Measurements from ENCODE around the gene ZNF467.

Gene ZNF467

DNA sequence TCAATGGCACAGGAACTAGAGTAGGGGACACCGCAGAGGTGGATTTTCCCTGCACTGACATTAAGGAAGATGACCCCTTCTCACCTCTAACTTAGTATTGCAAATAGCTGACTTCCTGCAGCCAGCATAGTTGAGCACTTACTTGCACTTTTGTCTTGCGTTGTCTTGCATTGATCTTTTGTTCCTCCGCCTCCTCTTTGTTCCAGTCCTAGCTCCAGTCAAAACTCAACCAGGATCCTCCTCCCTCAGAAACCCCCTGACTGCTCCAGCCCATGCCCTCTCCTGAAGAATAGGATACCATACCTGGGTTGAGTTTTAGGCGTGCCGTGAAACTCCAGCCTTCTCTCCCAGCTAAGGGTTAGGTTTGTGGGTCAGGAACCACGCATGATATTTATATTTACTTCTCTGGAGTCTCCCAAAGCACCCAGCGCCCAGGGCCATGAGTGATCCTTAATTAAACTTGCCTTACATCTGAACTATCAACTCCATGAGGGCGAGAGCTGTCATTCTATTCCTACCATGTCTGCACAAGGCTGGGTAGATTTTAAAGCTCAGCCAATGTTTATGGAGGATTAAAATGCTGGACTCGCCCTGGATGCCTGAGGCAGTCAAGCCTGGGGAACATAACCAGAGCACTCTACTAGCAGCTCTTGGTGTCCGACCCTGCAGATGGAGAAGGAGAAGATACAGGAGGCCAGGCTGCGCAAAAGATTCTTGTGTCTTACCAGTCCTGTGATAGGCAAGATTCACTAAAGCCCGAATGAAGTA is 14.1 kb downstream of the ZNF467 start:
- CTCF ChIA-PET = interaction anchor here (0.8 to 2.2 kb wide), 5 partner anchors 8 to 17 kb away, joined by 3 to 6 read pairs (median 4); no protein-coding TSS in a partner anchor
- no peak for DNase-seq (ENCODE audit: extremely low spot score)
- TF ChIP-seq, protein P1, sequence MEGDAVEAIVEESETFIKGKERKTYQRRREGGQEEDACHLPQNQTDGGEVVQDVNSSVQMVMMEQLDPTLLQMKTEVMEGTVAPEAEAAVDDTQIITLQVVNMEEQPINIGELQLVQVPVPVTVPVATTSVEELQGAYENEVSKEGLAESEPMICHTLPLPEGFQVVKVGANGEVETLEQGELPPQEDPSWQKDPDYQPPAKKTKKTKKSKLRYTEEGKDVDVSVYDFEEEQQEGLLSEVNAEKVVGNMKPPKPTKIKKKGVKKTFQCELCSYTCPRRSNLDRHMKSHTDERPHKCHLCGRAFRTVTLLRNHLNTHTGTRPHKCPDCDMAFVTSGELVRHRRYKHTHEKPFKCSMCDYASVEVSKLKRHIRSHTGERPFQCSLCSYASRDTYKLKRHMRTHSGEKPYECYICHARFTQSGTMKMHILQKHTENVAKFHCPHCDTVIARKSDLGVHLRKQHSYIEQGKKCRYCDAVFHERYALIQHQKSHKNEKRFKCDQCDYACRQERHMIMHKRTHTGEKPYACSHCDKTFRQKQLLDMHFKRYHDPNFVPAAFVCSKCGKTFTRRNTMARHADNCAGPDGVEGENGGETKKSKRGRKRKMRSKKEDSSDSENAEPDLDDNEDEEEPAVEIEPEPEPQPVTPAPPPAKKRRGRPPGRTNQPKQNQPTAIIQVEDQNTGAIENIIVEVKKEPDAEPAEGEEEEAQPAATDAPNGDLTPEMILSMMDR (IDR thresholded peaks at IDR 0.05; ENCODE audit: control extremely low read depth, extremely low read depth, low read depth, missing control alignments) = no peak
- POLR2A ChIA-PET = no interaction called here

GRCh38 chr7:149753375-149754233 is 19.8 kb downstream of the ZNF467 start:
- ChIA-PET POLR2A (no interaction called here), CTCF (interaction anchor here (2.2 to 3.6 kb wide), 2 partner anchors 12 to 91 kb away, joined by 13 to 20 read pairs; no protein-coding TSS in a partner anchor)
- DNase-seq (ENCODE audit: extremely low spot score) = no peak
- TF ChIP-seq, protein P1 (IDR thresholded peaks at IDR 0.05; ENCODE audit: control extremely low read depth, extremely low read depth, low read depth, missing control alignments) = peak; percentile 21

GRCh38 chr7:149752646-149753045 is 20.7 kb downstream of the ZNF467 start:
- TF ChIP-seq, protein P1 (IDR thresholded peaks at IDR 0.05; ENCODE audit: control extremely low read depth, extremely low read depth, low read depth, missing control alignments) = no peak
- POLR2A ChIA-PET = no interaction called here

DNA sequence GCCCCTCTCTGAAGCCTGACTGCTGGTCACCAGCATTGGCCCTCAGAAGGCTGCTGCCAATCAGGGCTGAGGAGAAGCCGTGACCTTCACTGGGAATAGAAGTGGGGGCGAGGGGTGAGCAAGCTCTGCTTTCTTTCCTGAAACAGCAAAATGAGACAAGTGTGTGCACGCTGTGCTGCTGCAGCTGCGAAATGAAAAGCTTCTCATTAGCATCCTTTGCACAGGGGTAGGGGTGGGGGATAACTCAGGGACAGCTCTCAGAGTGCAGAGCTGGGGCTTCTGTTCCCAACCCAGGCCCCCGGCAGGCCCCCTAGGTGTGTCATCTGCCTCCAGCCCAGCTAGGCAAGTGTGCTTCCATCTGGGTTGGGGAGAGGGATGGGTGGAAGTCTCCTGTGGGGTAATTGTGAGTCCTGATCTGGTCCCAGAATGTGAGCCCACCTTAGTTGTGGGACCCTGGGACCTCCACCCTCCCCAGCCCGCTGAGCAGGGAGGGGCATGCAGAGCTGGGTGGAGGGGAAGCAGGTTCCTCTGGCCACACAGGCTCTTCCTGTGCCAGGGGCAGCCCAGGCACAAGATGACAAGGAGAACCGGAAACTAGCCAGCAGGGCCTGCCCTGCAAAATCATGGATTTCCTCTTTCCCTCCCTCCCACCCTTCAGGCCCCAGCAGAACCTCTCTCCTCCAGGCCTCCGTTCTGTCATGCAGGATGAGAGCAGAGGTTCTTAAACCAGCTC is 22.2 kb downstream of the ZNF467 start:
- no peak for DNase-seq (ENCODE audit: extremely low spot score)
- TF ChIP-seq, protein P1 (IDR thresholded peaks at IDR 0.05; ENCODE audit: control extremely low read depth, extremely low read depth, low read depth, missing control alignments) = no peak
- CTCF ChIA-PET = interaction anchor here (1.3 to 2.6 kb wide), 5 partner anchors 9 to 88 kb away, joined by 3 to 20 read pairs (median 4); no protein-coding TSS in a partner anchor
- POLR2A ChIA-PET = no interaction called here

More at GRCh38 chr7:149752646-149753045, 20.7 kb downstream of the ZNF467 start:
- CTCF ChIA-PET = interaction anchor here (1.5 to 2.6 kb wide), 3 partner anchors 11 to 90 kb away, joined by 3 to 20 read pairs (median 13); no protein-coding TSS in a partner anchor
- no peak for DNase-seq (ENCODE audit: extremely low spot score)

- ChIA-PET POLR2A (no interaction called here), CTCF (interaction anchor here (1.0 to 2.6 kb wide), 4 partner anchors 8 to 88 kb away, joined by 4 to 20 read pairs (median 4); no protein-coding TSS in a partner anchor)
- TF ChIP-seq, protein P1 (IDR thresholded peaks at IDR 0.05; ENCODE audit: control extremely low read depth, extremely low read depth, low read depth, missing control alignments) = no peak
- no peak for DNase-seq (ENCODE audit: extremely low spot score)
These were observed 23.1 kb downstream of the ZNF467 start for GRCh38 chr7:149750122-149750845.
